Fibroblast of pulmonary artery (primary cell): ENCODE measurements around the gene PER3.

Experiments used
- DNase-seq: peaks from one replicate; pipeline ENCODE4 v3.0.0-alpha.2; 2010; ENCODE audit warnings: low read depth
- H3K4me3 ChIP-seq: replicated peaks from 2 replicates; pipeline ENCODE4 v1.5.1; 2011; ENCODE audit warnings: low read depth, mild to moderate bottlenecking, control low read depth, low read length, moderate library complexity
- TF ChIP-seq, protein P1 (sequence below): IDR thresholded peaks from 2 replicates; pipeline ENCODE4 v1.5.1; 2011; ENCODE audit warnings: mild to moderate bottlenecking, control low read depth, low read length, inconsistent platforms; ENCODE audit errors: missing control alignments

PER3 gene

DNA sequence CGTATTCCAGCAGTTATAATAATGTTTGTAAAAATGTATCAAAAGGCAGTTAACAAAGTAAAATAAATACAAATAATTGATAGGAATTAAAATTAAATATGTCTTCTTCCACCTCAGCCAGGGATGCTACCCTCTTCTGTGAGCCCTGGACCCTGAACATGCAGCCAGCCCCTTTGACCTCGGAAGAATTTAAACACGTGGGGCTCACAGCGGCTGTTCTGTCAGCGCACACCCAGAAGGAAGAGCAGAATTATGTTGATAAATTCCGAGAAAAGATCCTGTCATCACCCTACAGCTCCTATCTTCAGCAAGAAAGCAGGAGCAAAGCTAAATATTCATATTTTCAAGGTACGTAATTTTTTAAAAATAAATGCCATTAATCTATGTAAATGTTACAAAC, 42.3 kb downstream of the PER3 start:
- TF ChIP-seq, protein P1, sequence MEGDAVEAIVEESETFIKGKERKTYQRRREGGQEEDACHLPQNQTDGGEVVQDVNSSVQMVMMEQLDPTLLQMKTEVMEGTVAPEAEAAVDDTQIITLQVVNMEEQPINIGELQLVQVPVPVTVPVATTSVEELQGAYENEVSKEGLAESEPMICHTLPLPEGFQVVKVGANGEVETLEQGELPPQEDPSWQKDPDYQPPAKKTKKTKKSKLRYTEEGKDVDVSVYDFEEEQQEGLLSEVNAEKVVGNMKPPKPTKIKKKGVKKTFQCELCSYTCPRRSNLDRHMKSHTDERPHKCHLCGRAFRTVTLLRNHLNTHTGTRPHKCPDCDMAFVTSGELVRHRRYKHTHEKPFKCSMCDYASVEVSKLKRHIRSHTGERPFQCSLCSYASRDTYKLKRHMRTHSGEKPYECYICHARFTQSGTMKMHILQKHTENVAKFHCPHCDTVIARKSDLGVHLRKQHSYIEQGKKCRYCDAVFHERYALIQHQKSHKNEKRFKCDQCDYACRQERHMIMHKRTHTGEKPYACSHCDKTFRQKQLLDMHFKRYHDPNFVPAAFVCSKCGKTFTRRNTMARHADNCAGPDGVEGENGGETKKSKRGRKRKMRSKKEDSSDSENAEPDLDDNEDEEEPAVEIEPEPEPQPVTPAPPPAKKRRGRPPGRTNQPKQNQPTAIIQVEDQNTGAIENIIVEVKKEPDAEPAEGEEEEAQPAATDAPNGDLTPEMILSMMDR, result no peak
- DNase-seq, result no peak
- H3K4me3 ChIP-seq, result peak overlapping the region; percentile 56

DNA sequence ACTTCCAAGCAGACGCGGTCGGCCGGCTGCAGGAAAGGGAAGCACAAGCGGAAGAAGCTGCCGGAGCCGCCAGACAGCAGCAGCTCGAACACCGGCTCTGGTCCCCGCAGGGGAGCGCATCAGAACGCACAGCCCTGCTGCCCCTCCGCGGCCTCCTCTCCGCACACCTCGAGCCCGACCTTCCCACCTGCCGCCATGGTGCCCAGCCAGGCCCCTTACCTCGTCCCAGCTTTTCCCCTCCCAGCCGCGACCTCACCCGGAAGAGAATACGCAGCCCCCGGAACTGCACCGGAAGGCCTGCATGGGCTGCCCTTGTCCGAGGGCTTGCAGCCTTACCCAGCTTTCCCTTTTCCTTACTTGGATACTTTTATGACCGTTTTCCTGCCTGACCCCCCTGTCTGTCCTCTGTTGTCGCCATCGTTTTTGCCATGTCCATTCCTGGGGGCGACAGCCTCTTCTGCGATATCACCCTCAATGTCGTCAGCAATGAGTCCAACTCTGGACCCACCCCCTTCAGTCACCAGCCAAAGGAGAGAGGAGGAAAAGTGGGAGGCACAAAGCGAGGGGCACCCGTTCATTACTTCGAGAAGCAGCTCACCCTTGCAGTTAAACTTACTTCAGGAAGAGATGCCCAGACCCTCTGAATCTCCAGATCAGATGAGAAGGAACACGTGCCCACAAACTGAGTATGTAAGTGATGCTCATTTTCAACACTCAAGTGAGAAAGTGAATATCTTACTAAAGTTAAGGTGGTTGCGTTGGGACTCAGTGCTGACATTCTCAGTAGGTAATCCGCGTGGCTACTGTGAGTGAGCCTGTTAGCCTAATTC, 43.2 kb downstream of the PER3 start:
- TF ChIP-seq, protein P1, result no peak

GRCh38 chr1:7831458-7831857, 47.4 kb downstream of the PER3 start:
- no peak for DNase-seq
- TF ChIP-seq, protein P1, result no peak
- H3K4me3 ChIP-seq, result no peak overlapping the region

More for the DNA sequence above, 43.2 kb downstream of the PER3 start:
- DNase-seq, result peak; percentile 29
- peak overlapping the region; percentile 56 for H3K4me3 ChIP-seq

DNA sequence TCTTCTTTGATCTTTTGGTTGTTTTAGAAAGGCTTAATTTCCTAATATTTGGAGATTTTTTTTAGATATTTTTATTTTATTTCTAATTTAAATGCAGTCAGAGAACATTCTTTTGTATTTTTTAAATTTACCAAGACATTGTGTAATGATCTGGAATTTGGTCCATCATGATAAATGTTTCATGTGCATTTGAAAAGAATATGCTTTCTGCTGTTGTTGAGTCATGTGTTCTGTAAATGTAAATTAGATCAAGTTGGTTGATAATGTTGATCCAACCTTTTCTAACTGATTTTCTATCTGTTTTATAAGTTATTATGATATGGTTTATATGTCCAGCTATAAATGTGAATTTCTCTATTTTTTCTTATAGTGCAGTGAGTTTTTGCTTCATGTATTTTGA, 48.9 kb downstream of the PER3 start:
- no peak overlapping the region for H3K4me3 ChIP-seq
- TF ChIP-seq, protein P1, result no peak
- DNase-seq, result no peak

DNA sequence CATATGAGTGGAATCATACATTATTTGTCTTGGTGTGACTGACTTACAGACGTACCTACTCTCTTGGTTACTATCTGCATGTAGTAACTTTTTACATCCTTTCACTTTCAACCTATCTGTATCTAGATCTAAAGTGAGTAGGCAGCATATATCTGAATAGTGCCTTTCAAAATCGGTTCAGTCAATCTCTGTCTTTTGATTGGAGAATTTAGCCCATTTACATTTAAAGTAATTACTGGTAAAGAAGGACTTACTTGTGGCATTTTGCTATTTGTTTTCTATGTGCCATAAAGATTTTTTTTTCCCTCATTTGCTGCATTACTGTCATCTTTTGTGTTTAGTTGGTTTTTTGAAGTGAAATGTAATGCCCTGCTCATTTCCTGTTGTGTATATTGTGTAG, 54.6 kb downstream of the PER3 start:
- DNase-seq, result no peak
- H3K4me3 ChIP-seq, result no peak overlapping the region
- TF ChIP-seq, protein P1, result no peak

- H3K4me3 ChIP-seq, result no peak overlapping the region
- TF ChIP-seq, protein P1, result no peak
- no peak for DNase-seq
Measured at GRCh38 chr1:7839526-7839925, 55.4 kb downstream of the PER3 start.

DNA sequence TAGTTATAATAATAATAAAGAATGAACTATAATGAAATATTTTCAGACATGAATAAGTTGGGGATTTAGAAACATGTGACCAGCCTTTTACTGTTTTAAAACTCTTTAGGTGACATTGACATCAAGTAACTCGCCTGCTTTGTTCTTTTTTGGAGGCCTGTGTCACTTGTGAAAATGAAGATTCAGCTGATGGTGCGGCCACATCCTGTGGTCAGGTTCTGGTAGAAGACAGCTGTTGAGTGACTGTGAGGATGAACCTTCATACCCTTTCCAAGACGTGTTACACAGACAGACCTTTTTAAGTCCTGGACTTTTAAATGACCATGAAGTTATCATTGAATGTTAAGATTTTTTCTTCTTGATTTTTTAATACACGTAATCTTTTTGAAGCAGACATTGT, 58.4 kb downstream of the PER3 start:
- DNase-seq, result no peak
- no peak overlapping the region for H3K4me3 ChIP-seq
- TF ChIP-seq, protein P1, result no peak
